NCI-H524 treated with DMSO at 0.1 percent for 48 hours (cell line): ENCODE results near the gene HNRNPA3.
A peak's percentile ranks its signal among the peaks of the same experiment; 100 is the strongest.
"Not testable (repeated sequence)": the region's sequence is repeated elsewhere in the genome, so short reads cannot be mapped to it uniquely, and the experiment has no call there.

Experiments used
- DNase-seq: peaks from one replicate; lab custom pipeline; 2025; lab: John Stamatoyannopoulos, UW

The HNRNPA3 gene

GRCh38 chr2:177212106-177212890 lies at the start of gene HNRNPA3:
HNRNPA3 (plus strand) TSS chr2:177212794; CDS start chr2:177212800, 6 bp downstream.
- DNase-seq: peak; percentile 76

- no peak for DNase-seq
These were observed 48.5 kb upstream of the HNRNPA3 start for GRCh38 chr2:177164131-177164530.

- peak; percentile 35 for DNase-seq
These were observed 48.0 kb upstream of the HNRNPA3 start for GRCh38 chr2:177164584-177165052.

GRCh38 chr2:177165061-177165583 lies 47.5 kb upstream of the HNRNPA3 start:
- DNase-seq: no peak

- DNase-seq: no peak
These were observed 46.6 kb upstream of the HNRNPA3 start for GRCh38 chr2:177165721-177166711.

GRCh38 chr2:177169810-177170514 lies 42.6 kb upstream of the HNRNPA3 start:
- DNase-seq: no peak

- DNase-seq: no peak
These were observed 41.2 kb upstream of the HNRNPA3 start for GRCh38 chr2:177171418-177171865.

GRCh38 chr2:177172034-177172880 lies 40.3 kb upstream of the HNRNPA3 start:
- DNase-seq: no peak

GRCh38 chr2:177174486-177174885 lies 38.1 kb upstream of the HNRNPA3 start:
- no peak for DNase-seq

GRCh38 chr2:177175917-177176668 lies 36.5 kb upstream of the HNRNPA3 start:
- DNase-seq: no peak

GRCh38 chr2:177178797-177179196 lies 33.8 kb upstream of the HNRNPA3 start:
- DNase-seq: no peak

GRCh38 chr2:177179227-177179626 lies 33.4 kb upstream of the HNRNPA3 start:
- DNase-seq: no peak

- not testable (repeated sequence) for DNase-seq
These were observed 32.9 kb upstream of the HNRNPA3 start for GRCh38 chr2:177179671-177180070.

GRCh38 chr2:177180269-177181000 lies 32.2 kb upstream of the HNRNPA3 start:
- no peak for DNase-seq

GRCh38 chr2:177183860-177184259 lies 28.7 kb upstream of the HNRNPA3 start:
- no peak for DNase-seq

- no peak for DNase-seq
These were observed 28.0 kb upstream of the HNRNPA3 start for GRCh38 chr2:177184606-177185005.

GRCh38 chr2:177186038-177186437 lies 26.6 kb upstream of the HNRNPA3 start:
- not testable (repeated sequence) for DNase-seq

- no peak for DNase-seq
These were observed 24.8 kb upstream of the HNRNPA3 start for GRCh38 chr2:177187631-177188312.
